ENCODE measurements around the gene TEKT4.
"Not testable (repeated sequence)": the region's sequence is repeated elsewhere in the genome, so short reads cannot be mapped to it uniquely, and the experiment has no call there.

TEKT4 gene, protein sequence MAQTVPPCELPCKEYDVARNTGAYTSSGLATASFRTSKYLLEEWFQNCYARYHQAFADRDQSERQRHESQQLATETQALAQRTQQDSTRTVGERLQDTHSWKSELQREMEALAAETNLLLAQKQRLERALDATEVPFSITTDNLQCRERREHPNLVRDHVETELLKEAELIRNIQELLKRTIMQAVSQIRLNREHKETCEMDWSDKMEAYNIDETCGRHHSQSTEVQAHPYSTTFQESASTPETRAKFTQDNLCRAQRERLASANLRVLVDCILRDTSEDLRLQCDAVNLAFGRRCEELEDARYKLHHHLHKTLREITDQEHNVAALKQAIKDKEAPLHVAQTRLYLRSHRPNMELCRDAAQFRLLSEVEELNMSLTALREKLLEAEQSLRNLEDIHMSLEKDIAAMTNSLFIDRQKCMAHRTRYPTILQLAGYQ

DNA sequence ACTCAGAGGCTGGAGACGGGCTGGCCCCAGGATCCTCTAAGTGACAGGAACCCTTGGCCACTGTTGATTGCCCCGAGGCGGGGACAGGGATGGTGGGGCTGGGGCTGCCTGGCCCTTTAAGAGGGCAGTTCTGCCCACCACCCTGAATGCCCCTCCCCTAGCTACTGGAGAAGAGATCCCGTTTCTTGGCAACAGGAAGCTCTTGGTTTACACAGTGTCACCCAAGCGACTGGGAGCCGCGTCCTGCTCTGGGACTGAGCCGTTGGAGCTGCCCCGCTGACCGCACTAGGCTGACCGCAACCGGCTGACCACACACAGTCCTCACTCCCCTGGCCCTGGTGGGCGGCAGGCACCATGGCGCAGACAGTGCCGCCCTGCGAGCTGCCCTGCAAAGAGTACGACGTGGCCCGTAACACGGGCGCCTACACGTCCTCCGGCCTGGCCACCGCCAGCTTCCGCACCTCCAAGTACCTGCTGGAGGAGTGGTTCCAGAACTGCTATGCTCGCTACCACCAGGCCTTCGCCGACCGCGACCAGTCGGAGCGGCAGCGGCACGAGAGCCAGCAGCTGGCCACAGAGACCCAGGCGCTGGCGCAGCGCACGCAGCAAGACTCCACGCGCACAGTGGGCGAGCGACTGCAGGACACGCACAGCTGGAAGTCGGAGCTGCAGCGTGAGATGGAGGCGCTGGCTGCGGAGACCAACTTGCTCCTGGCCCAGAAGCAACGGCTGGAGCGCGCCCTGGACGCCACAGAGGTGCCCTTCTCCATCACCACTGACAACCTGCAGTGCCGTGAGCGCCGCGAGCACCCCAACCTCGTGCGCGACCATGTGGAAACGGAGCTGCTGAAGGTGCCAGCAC is at the start of gene TEKT4:
TSS of gene TEKT4 (plus strand) at position 205 of the 862 bp plus-strand sequence. CDS start at position 355, 150 bp downstream.
- no peak for DNase-seq

DNA sequence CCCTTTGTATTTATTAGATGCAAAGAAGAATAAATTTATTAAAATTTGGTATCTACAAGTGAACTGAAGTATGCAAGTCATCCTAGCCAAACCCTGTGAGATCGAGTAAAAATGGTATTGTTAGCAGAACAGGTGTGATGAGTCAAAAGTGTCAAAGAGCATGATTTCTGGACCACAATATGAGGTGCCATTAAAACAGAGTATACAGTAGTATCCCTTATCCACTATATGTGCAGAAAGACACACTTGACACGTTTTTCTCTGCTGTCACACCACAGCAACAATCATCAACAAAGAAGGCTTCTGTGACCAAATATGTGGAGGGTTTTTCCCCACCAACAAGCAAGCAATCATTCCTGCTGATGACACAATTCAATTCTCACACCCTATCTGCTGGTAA is 32.0 kb upstream of the TEKT4 start:
- DNase-seq = not testable (repeated sequence)

DNA sequence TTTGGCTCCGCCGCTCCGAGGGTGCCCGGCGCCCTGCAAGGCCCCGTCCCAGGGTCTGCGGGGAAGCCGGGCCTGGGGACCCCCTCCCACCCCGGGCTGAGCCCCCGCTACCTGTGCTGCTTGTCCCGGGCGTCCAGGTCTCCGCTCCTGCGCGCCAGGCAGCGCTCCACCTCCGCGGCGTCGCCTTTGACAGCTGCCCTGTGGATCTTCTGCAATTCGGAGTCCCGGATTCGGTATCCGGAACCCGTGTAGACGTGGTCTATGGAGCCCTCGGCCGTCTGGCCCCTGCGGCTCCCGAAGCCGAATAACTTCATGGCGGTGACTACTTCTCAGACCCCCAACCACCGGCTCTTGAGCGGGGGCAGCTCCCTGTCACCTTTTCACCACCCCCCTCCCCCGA is 14.4 kb upstream of the TEKT4 start:
- DNase-seq = not testable (repeated sequence)

DNA sequence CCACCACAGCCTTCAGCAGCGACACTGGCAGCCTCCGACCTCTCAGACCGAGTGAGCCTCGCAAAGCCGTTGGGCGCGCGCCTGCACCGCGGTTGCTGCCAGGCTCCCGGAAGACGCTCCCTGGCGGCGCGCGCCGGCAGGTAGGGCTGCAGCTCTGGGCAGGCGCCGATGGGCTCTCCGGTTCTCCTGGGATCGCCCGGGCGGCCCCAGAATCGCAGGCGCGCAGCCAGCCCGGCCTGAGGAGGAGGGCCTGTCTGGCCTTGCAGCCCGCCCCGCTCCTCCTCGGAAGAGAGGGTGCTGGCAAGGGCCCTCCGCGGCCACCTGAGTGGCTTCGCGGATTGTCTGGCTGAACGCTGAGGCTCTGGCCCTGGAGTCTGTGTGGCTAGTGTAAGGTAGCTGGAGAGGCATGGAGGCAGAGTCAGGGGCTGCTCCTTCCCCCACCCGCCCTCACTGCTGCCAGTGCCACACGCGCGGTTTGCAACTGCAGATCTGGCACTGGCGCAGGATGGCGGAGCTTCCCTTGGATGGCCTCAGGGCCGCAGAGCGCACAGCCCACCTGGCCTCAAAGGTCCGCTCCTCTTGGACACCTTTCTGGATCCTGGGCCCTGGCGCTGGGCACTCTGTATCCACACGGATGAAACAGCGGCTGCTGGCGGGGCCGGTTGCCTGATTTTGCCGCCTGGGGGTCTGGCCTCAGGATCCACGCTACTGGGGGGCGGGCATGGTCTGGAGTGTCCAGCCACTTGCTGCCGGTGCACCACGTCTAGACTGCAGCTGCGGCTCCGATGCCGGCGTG is 13.7 kb upstream of the TEKT4 start:
- DNase-seq = not testable (repeated sequence)

DNA sequence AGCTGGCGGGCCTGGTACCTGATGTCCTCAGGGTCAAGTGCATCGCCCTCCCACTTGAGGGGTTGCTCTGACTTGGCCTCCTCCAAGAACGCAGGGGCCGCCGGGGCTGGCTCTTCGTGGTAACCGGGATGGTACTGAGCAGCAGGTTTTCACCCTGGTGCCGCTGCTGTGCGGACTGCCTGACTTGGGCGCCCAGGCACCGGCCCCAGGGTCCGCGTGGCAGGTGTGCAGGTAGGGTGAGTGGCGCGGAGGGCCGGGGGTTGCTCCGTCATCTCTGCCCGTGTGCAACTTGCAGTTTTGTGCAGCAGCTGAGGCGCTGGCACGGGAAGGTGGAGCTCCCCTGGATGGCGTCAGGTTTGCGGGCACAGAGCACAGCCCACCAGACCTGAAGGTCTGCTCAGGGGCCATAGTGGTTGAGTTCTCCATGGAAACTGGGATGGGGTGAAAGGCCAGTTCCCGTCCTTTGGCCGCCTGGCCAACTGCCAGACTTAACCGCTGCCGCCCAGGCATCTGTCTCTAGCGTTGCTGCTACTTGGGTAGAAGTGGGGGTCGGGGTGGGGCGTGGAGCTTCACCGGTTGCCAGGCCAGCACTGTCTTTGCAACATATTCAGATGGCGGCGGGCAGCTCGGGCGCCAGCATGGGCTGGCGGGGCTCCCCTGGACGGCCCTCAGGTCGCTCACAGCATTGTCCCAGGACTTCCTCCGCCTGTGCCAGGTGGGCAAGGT is 12.9 kb upstream of the TEKT4 start:
- not testable (repeated sequence) for DNase-seq

DNA sequence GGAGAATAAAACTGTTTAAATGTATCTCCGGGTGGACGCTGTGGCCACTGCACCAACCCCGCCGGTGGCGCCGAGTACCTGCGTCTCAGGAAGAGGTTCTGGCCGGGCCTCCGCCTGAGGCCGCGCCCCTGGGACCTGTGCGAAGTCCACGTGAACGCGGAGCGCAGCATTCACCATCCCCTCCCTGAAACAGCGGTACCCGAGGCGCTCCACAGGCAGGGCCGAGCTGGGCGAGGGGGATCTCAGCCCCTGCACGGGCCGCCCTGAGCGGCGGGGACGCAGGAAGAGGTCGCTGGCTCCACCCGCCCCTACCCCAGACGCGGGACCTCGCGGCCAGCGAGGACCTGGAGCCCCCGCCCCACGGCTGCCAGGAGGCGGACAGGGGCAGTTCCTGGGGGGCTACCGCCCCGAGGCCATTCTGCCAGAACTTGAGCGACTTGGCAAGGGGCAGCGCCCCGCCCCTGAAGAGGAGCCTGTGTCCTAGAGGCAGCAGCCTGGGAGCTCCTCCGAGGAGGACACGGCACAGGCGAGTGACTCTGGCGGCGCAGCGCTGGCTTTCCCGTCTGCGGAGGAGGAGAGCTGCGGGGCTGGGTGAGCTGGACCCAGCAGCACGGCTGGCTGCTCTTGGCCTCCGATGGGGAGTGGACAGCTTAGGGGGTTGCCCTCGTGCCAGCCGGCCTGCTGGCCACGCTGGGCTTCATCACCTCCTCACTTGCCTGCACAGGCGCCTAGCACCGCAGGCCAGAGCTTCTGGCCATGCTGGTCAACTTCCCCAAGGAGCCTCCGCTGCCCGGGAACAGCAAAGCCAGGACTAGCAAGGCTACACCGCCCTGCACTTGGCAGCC is 9.7 kb upstream of the TEKT4 start:
- DNase-seq = no peak

DNA sequence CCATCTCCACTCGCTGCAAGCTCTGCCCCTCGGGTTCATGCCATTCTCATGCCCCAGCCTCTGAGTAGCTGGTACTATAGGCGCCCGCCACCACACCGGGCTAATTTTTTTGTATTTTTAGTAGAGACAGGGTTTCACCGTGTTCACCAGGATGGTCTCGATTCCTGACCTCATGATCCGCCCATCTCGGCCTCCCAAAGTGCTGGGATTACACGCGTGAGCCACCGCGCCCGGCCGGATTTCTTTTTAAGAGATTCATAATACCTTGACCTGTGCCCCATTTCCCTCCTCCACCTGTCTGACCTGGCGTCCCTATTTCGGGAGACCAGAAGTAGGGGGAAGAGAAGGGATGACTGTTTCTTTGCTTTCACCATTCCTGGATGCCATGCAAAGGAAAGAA is 8.3 kb upstream of the TEKT4 start:
- not testable (repeated sequence) for DNase-seq

DNA sequence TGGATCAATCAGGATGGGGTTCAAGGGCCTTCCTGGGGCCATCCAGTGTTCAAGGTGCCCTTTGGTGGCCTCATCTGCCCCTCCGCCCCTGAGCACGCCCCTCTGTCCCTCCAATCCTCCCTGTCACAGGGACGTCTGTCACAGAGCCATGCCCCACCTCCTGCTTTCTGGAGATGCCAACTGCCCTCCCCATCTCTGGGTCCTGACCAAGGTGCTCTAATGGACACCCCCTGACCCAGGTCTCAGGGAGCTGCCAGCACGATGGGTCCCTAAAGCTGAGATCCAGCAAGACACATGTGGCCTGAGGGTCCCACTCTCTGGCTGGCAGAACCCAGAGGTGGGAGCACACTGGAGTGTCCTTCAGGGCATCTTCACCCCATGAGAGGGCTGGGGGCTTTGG is 2.1 kb upstream of the TEKT4 start:
- no peak for DNase-seq

DNA sequence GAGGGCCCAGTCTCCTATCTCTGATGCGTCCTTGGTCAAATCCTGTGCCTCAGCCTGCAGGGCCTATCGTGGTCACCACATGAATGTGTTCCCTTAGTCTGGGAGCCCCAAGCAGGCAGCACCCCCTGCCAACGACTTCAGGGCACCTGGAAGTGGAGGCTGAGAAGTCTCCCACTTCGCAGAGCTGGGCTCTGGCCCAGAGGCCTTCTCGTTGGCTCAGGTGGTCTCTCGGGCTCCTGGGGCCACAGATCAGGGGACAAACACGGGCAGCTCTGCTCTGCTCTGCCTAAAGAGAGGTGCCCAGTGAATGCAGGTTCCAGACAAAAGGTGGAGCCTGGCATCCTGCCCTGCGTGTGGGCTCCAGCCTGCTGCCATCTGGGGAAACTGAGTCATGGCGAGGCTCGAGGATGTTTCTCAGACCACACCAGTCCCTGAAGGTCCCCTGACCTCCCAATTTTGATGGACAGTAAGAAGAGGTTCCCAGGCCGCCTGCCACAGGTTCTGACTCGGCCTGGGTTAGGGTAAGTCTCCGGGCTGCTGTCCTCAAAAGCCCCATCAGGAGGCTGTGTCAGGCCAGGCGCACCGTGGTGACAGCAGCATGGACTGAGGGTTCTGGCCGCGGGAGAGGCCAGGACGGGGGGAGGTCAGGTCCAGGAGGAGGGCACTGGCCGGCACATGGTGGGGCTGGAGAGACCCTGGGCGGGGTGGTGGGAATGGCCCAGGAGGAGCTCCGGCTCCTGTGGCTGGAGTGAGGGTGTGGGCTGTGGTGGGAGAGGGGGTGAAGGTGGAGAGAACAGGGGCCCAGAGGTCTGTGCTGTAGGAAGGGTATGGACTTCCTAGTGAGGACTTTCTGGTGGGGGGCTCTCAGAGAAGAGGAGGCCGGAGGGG is 1.4 kb upstream of the TEKT4 start:
- DNase-seq = no peak

DNA sequence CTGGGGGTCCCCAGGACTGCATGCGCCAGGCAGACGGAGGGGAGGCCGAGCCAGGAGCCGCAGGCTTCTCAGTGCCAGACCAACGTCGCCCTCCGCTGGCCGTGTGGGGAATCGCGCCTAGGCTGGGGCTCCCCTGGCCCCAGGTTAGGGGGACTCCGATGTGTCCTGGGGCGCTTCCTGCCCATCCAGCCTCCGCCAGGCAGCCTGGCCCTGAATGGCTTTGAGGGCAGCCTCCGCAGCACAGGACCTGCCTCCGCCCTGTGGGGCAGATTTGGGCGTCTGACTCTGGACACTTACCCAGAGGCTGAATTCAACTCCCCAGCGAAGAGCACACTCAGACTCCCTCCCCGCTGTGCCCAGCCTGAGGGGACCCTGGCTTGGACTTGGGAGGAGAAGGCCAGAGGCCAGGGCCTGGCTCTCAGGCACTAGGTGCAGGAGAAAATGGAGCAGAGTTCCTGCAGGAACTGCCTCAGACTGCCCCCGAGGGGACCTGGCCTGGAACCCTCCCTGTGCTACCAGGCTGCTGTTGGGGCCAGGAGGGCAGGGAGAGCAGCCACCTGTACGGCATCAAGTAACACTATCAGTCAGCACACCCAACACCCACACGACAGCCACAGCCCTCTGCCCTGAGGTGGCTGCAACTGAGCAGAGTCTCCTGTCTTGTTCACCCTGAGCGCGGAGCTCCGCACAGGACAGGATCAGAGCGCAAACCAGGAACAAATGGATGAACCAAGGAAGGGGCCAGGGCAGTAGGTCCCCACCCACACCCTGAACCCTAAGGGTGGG is 597 bp upstream of the TEKT4 start:
- peak; percentile 81 for DNase-seq

DNA sequence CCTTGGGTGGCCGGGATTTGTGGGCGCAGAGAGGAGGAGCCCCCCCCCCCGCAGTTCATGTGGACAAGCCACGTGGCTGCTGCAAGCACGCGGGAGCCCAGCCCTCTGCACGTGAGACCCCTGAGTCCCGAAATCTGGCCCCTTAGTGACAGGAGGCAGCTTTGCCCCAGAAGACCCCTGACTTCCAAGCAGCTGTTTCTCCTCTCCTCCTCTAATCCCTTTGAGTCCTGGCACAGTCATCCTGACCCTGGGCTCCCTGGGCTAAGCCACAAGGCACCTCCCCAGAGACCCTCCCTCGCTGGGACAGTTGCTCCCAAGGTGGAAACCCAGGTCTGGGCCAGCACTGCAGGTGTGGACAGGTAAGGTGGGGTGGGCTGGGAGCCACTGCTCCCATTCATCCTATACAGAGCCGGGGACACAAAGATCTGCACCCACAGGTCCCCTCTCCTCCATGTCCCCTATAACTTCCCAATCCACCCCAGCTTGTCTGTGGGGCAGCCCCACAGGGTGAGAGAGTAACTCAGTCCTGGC is 923 bp downstream of the TEKT4 start:
- no peak for DNase-seq

DNA sequence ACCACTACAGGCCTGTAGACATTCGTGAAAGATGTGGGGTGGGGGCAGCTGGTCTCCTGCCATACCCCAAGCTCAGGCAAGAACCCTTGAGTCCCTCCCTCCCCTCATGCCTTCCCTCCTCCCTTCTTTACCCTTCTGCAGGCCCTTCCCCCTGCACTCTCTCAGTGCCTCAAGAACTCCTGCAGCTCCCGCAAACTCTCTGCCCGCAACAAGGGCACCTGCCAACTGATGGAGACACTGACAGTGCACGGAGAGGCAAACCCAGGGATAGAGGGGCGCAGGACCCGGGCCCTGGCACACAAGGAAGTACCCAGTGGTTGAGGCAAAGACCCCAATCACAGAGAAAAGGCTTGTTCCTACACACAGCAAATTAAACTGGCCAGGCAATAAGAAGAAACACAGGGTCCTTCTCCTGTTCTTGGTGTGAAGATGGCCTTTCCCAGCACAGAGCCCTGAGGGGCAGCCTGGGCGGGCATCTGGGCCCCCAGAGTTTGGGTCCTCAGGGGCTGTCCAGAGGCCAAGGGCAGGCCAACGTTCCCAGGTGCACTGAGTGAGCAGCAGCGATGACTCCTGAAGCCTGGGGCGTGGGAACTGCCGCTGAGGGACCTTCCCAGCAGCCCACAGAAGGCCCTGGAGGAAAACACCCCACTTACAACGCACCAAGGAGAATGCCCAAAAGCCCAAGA is 1.6 kb downstream of the TEKT4 start:
- no peak for DNase-seq

DNA sequence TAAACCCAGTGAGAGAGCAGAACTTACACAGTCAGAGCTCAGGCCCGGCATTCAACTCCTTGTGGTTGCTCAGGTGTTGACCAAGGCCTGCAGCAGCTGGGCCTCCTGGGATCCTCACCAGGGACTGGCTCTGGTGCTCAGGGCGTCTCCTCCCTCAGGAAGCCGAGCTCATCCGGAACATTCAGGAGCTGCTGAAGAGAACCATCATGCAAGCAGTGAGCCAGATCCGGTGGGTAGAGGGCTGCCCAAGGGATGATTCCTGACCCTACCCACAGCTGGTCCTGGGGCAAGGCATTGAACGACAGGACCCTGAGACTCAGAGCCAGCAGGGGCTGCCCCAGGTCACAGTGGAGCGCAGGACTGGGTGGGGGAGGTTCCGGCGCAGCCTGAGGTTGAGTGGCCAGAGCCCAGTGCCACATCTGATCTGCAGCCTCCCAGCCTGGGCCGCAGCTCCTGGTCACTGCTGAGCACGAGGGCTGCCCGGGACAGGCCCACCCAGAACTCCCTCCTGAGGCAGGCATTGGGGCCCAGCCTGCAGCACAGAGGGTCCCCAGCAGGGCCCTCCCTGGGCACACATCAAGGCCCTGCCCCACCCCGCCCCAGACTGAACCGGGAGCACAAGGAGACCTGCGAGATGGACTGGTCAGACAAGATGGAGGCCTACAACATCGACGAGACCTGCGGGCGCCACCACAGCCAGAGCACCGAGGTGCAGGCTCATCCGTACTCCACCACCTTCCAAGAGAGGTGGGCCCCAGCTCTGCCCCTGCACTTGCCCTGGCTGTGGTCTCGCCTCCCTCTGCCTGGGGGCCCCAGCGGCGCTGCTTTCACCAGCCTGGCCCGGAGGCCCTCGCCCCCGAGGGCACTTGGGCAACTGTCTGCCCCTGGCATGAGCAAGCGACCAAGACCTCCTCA is 2.4 kb downstream of the TEKT4 start:
- DNase-seq = peak; percentile 48

DNA sequence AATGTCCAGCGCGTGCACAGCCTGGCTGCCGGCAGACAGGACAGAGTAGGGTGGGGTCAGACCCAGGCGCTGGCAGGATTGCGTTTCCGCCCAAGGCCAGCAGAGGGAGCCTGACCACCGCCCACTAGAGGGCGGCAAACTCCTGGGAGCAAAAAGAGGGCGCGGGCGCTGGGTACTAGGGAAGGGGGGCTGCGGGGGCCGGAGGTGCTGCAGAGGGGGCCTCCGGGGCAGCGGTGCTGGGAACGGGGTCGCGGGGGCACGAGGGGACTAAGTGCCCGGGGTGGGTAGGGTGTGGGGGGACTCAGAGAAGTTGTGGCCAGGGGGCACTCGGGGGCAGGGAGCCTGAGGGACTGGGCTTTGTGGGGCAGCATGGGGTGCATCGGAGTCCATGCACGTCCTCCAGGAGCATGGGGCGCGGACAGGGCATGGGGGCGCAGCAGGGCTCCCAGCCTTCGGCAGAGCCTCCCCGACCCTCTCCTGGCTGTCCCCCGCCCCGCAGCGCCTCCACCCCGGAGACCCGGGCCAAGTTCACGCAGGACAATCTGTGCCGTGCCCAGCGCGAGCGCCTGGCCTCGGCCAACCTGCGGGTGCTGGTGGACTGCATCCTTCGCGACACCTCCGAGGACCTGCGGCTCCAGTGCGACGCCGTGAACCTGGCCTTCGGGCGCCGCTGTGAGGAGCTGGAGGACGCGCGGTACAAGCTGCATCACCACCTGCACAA is 3.2 kb downstream of the TEKT4 start:
- peak; percentile 89 for DNase-seq

DNA sequence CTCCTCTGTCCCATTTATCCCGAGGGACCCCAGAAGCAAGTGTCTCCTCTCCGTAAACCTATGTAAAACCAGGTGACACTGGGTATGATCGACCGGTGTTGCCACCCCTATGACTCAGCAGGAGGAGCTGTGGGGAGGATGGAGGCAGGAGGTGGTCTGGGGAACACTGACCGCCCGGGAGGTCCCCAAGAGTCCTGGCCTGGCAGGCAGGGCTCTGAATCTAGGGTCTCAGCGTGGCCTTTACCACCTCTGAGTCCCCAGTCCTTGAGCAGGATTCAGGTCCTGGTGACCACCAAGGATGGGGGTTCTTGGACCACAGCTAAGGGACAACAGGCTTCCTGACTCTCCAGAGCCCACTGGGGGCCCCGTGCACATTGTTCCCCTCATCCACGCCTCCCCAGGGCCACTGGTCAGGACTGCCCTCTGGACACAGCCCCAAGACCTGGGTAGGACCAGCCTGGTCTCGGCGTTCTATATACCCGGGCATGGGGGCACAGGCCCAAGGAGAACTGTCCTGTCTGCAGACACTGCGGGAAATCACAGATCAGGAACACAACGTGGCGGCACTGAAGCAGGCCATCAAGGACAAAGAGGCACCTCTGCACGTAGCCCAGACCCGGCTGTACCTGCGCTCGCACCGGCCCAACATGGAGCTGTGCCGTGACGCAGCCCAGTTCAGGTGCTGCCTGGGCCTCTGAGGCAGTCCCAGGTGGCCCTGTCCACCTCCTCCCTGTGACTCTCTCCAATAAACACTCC is 4.0 kb downstream of the TEKT4 start:
- DNase-seq = no peak
